Measurements from ENCODE around the gene RPL35. TPM values are rescaled to one million over a fixed set of nuclear protein-coding genes. Genes with fewer than 3 reads are reported as not detected.

Gene RPL35
- 1,617 and 1,773 TPM in 2 replicates for total RNA-seq

GRCh38 chr9:124861342-124862229 is at the start of gene RPL35, which contains the start of gene ARPC5L:
RPL35 (minus strand) TSS chr9:124861957; CDS start chr9:124861912, 45 bp downstream.
ARPC5L (plus strand) TSS chr9:124862130; CDS start chr9:124869291, 7,161 bp downstream.

GRCh38 chr9:124852829-124853531 is 8.8 kb downstream of the RPL35 start, which contains the start of gene WDR38:
WDR38 (plus strand) TSS chr9:124853460; CDS start chr9:124853532, 72 bp downstream.

Other genes starting within 250 kb of the RPL35 start
- gene NR6A1, start 90.6 kb downstream of the RPL35 start, total RNA-seq, result 1.1 and 1.3 TPM in 2 replicates
- gene OLFML2A, start 84.8 kb downstream of the RPL35 start, total RNA-seq, result 4.5 and 4.6 TPM in 2 replicates
- not detected in 2 replicates for gene WDR38, start 8.5 kb downstream of the RPL35 start, total RNA-seq
- 13.8 and 15.1 TPM in 2 replicates for gene ARPC5L, start 173 bp upstream of the RPL35 start, total RNA-seq
- gene GOLGA1, start 79.1 kb upstream of the RPL35 start, total RNA-seq, result 8.0 and 9.6 TPM in 2 replicates